ENCODE results near the gene PKNOX2. TPM values are rescaled to one million over a fixed set of nuclear protein-coding genes. Genes with fewer than 3 reads are reported as not detected.

The PKNOX2 gene
- total RNA-seq, 4 donors from 2014 or later = 0.27 to 4.8 (median 0.75) TPM; not detected in 1

- intact Hi-C loops (cut with DNase I; ENCODE audit: low total_unique reads) = no loop called here
- no peak for TF ChIP-seq POLR2A (IDR thresholded peaks at IDR 0.05)
- no peak for TF ChIP-seq POLR2AphosphoS5 (IDR thresholded peaks at IDR 0.05)
- no peak for TF ChIP-seq CTCF (IDR thresholded peaks at IDR 0.05)
- no peak for TF ChIP-seq EP300 (IDR thresholded peaks at IDR 0.05; ENCODE audit: low read depth)
- no peaks in the 10 kb centered on the region for H3K4me1 ChIP-seq
- no peaks in the 10 kb centered on the region for H3K36me3 ChIP-seq
- in situ Hi-C loops (cut with MboI; ENCODE audit: low pct_ligation_motif_present in 1 of 4, low pct_unique_long_range_greater_than_20kb in 1 of 4, low sequenced_read_pairs in 3 of 4) = no loop called here
- no peaks in the 10 kb centered on the region for H3K27me3 ChIP-seq
- no peaks in the 10 kb centered on the region for H3K9me3 ChIP-seq
- H3K4me3 ChIP-seq = no peak overlapping the region
- DNase-seq = no peak
- 66% methylated on average over 4 of the region's 4 CpGs; no CpG with 5 or more reads in 1 of the 2 donors for WGBS, 2 donors (ENCODE audit: low coverage in 1 of 2)
- H3K27ac ChIP-seq = no peak overlapping the region
Measured at GRCh38 chr11:125245299-125245698, 80.7 kb downstream of the PKNOX2 start.

GRCh38 chr11:125247431-125247830 lies 82.9 kb downstream of the PKNOX2 start:
- H3K27ac ChIP-seq = no peak overlapping the region
- H3K9me3 ChIP-seq = no peaks in the 10 kb centered on the region
- in situ Hi-C loops (cut with MboI; ENCODE audit: low pct_ligation_motif_present in 1 of 4, low pct_unique_long_range_greater_than_20kb in 1 of 4, low sequenced_read_pairs in 3 of 4) (no loop called here), intact Hi-C loops (cut with DNase I; ENCODE audit: low total_unique reads) (no loop called here)
- H3K27me3 ChIP-seq = no peaks in the 10 kb centered on the region
- DNase-seq = no peak
- H3K36me3 ChIP-seq = no peaks in the 10 kb centered on the region
- 82% methylated on average over 2 of the region's 2 CpGs; no CpG with 5 or more reads in 1 of the 2 donors for WGBS, 2 donors (ENCODE audit: low coverage in 1 of 2)
- no peak overlapping the region for H3K4me3 ChIP-seq
- no peaks in the 10 kb centered on the region for H3K4me1 ChIP-seq
- no peak for TF ChIP-seq CTCF (IDR thresholded peaks at IDR 0.05)
- no peak for TF ChIP-seq POLR2A (IDR thresholded peaks at IDR 0.05)

- no peaks in the 10 kb centered on the region for H3K36me3 ChIP-seq
- TF ChIP-seq EP300 (IDR thresholded peaks at IDR 0.05; ENCODE audit: low read depth) = no peak
- TF ChIP-seq POLR2A (IDR thresholded peaks at IDR 0.05) = no peak
- no peak for TF ChIP-seq CTCF (IDR thresholded peaks at IDR 0.05)
- TF ChIP-seq POLR2AphosphoS5 (IDR thresholded peaks at IDR 0.05) = no peak
- no peak overlapping the region for H3K27ac ChIP-seq
- in situ Hi-C loops (cut with MboI; ENCODE audit: low pct_ligation_motif_present in 1 of 4, low pct_unique_long_range_greater_than_20kb in 1 of 4, low sequenced_read_pairs in 3 of 4) = no loop called here
- DNase-seq = no peak
- no peaks in the 10 kb centered on the region for H3K4me1 ChIP-seq
- no peaks in the 10 kb centered on the region for H3K9me3 ChIP-seq
- 59 to 79% methylated on average over 5 to 17 of the region's 17 CpGs for WGBS, 2 donors (ENCODE audit: low coverage in 1 of 2)
- H3K4me3 ChIP-seq = no peak overlapping the region
- no peaks in the 10 kb centered on the region for H3K27me3 ChIP-seq
- intact Hi-C loops (cut with DNase I; ENCODE audit: low total_unique reads) = no loop called here
Measured at GRCh38 chr11:125250318-125251213, 86.0 kb downstream of the PKNOX2 start.

GRCh38 chr11:125251214-125251545 lies 86.6 kb downstream of the PKNOX2 start:
- Histone ChIP-seq H3K9me3 (no peaks in the 10 kb centered on the region), H3K36me3 (no peaks in the 10 kb centered on the region), H3K27ac (no peak overlapping the region), H3K4me3 (no peak overlapping the region), H3K27me3 (no peaks in the 10 kb centered on the region), H3K4me1 (no peaks in the 10 kb centered on the region)
- DNase-seq = no peak
- WGBS, 2 donors (ENCODE audit: low coverage in 1 of 2) = 84 to 92% methylated on average over 4 to 5 of the region's 5 CpGs
- in situ Hi-C loops (cut with MboI; ENCODE audit: low pct_ligation_motif_present in 1 of 4, low pct_unique_long_range_greater_than_20kb in 1 of 4, low sequenced_read_pairs in 3 of 4) (no loop called here), intact Hi-C loops (cut with DNase I; ENCODE audit: low total_unique reads) (no loop called here)
- TF ChIP-seq CTCF (IDR thresholded peaks at IDR 0.05) = no peak
- TF ChIP-seq POLR2AphosphoS5 (IDR thresholded peaks at IDR 0.05) = no peak
- no peak for TF ChIP-seq POLR2A (IDR thresholded peaks at IDR 0.05)
- TF ChIP-seq EP300 (IDR thresholded peaks at IDR 0.05; ENCODE audit: low read depth) = no peak

Data from transverse colon (tissue), 4 donors.